ENCODE results near the gene DES. TPM values are rescaled to one million over a fixed set of nuclear protein-coding genes. Genes with fewer than 3 reads are reported as not detected.

Gene DES
- total and polyA plus RNA-seq, 7 donors, result 8,143 to 14,820 (median 13,727) TPM

GRCh38 chr2:219437141-219437540, 19.0 kb downstream of the DES start:
- no peaks in the 10 kb centered on the region for H3K27me3 ChIP-seq (ENCODE audit: insufficient read depth in 3 of 3, low read length in 2 of 3)
- no peak for TF ChIP-seq CTCF (IDR thresholded peaks at IDR 0.05)
- intact Hi-C loops (cut with DNase I), result no loop called here
- peaks cover 65% of the 10 kb centered on the region for H3K4me1 ChIP-seq
- peak overlapping the region; percentile 70 for H3K4me3 ChIP-seq
- DNase-seq (peak in 1 of 2 donors; percentile 46), ATAC-seq (no peak)
- no peaks in the 10 kb centered on the region for H3K9me3 ChIP-seq
- H3K36me3 ChIP-seq (ENCODE audit: insufficient read depth in 1 of 2, low read depth in 1 of 2), result no peaks in the 10 kb centered on the region
- WGBS, 3 donors, result 42 to 68% (median 55%) methylated on average over 3 of the region's 3 CpGs
- H3K27ac ChIP-seq, result peak overlapping the region; percentile 92

GRCh38 chr2:219437690-219438206, 19.6 kb downstream of the DES start:
- ATAC-seq (no peak), DNase-seq (peak in 1 of 2 donors; percentile 39)
- 28 to 43% (median 40%) methylated on average over 6 of the region's 6 CpGs for WGBS, 3 donors
- Histone ChIP-seq H3K27ac (peak overlapping the region; percentile 92), H3K9me3 (no peaks in the 10 kb centered on the region), H3K4me3 (peak overlapping the region; percentile 70), H3K4me1 (peaks cover 65% of the 10 kb centered on the region), H3K36me3 (ENCODE audit: insufficient read depth in 1 of 2, low read depth in 1 of 2) (no peaks in the 10 kb centered on the region), H3K27me3 (ENCODE audit: insufficient read depth in 3 of 3, low read length in 2 of 3) (no peaks in the 10 kb centered on the region)
- intact Hi-C loops (cut with DNase I), result no loop called here
- no peak for TF ChIP-seq CTCF (IDR thresholded peaks at IDR 0.05)

GRCh38 chr2:219438453-219438852, 20.3 kb downstream of the DES start:
- H3K4me1 ChIP-seq, result peaks cover 65% of the 10 kb centered on the region
- no peaks in the 10 kb centered on the region for H3K9me3 ChIP-seq
- H3K27ac ChIP-seq, result peak overlapping the region; percentile 92
- TF ChIP-seq CTCF (IDR thresholded peaks at IDR 0.05), result no peak
- H3K4me3 ChIP-seq, result peak overlapping the region; percentile 18
- 49 to 76% (median 58%) methylated on average over 4 of the region's 4 CpGs for WGBS, 3 donors
- peaks cover 0 to 4% of the 10 kb centered on the region in 2 donors for H3K36me3 ChIP-seq (ENCODE audit: insufficient read depth in 1 of 2, low read depth in 1 of 2)
- DNase-seq (no peak), ATAC-seq (no peak)
- no peaks in the 10 kb centered on the region for H3K27me3 ChIP-seq (ENCODE audit: insufficient read depth in 3 of 3, low read length in 2 of 3)
- intact Hi-C loops (cut with DNase I), result no loop called here

- DNase-seq (peak; percentile 51 to 80), ATAC-seq (peak; percentile 25 to 51 (median 43))
- intact Hi-C loops (cut with DNase I), result no loop called here
- WGBS, 3 donors, result 23 to 43% (median 27%) methylated on average over 6 of the region's 6 CpGs
- no peaks in the 10 kb centered on the region for H3K9me3 ChIP-seq
- no peaks in the 10 kb centered on the region for H3K27me3 ChIP-seq (ENCODE audit: insufficient read depth in 3 of 3, low read length in 2 of 3)
- peak overlapping the region; percentile 92 for H3K27ac ChIP-seq
- no peak for TF ChIP-seq CTCF (IDR thresholded peaks at IDR 0.05)
- H3K4me3 ChIP-seq, result no peak overlapping the region
- peaks cover 0 to 15% of the 10 kb centered on the region in 2 donors for H3K36me3 ChIP-seq (ENCODE audit: insufficient read depth in 1 of 2, low read depth in 1 of 2)
- H3K4me1 ChIP-seq, result peaks cover 55% of the 10 kb centered on the region
Observed at GRCh38 chr2:219439506-219439905, 21.3 kb downstream of the DES start.
